H1 (cell line): Measurements from ENCODE around the gene NLRC5. TPM values are rescaled to one million over a fixed set of nuclear protein-coding genes. Genes with fewer than 3 reads are reported as not detected.

Source experiments
- CTCF ChIA-PET: fragments of 300-600 bp; sonication (Branson Sonifier 250); formaldehyde crosslinking; loops from one replicate; lab custom pipeline; 2021; ENCODE audit not compliant: partially characterized antibody; lab: Charles Lee
- POLR2A ChIA-PET: fragments of 300-600 bp; sonication (Branson Sonifier 250); formaldehyde crosslinking; loops from one replicate; lab custom pipeline; 2021; ENCODE audit warnings: inconsistent platforms; ENCODE audit not compliant: partially characterized antibody; lab: Charles Lee
- DNase-seq, 2 experiments: peaks; one replicate each; pipeline versions ENCODE4 v3.0.0 to v3.0.0-alpha.2; 2010 to 2022; ENCODE audit warnings: low spot score in 2 of 2, low read depth in 1 of 2, mixed read lengths in 1 of 2
- FAIRE-seq: peaks from 2 replicates; lab custom pipeline; 2011; peaks lifted over from hg19 to GRCh38; lab: Jason Lieb, UNC
- H2AFZ ChIP-seq: 2 replicates; pipeline ENCODE4 v1.8.1; 2012; ENCODE audit warnings: low read length, inconsistent platforms
- H2AK5ac ChIP-seq: 2 replicates; pipeline ENCODE4 v1.6.1; 2013; ENCODE audit warnings: low read depth, low read length
- H2BK120ac ChIP-seq: replicated peaks from 2 replicates; pipeline ENCODE3; 2013; ENCODE audit warnings: low read depth, low read length, inconsistent platforms
- H2BK12ac ChIP-seq: 2 replicates; pipeline ENCODE4 v1.6.1; 2013; ENCODE audit warnings: low read depth, low read length
- H2BK15ac ChIP-seq: 2 replicates; pipeline ENCODE4 v1.6.1; 2013; ENCODE audit warnings: low read length
- H2BK20ac ChIP-seq: 2 replicates; pipeline ENCODE4 v1.6.1; 2013; ENCODE audit warnings: low read length
- H2BK5ac ChIP-seq: 2 replicates; pipeline ENCODE4 v1.6.1; 2013; ENCODE audit warnings: low read depth, low read length
- H3K14ac ChIP-seq: 2 replicates; pipeline ENCODE4 v1.6.1; 2013; ENCODE audit warnings: inconsistent platforms; ENCODE audit not compliant: insufficient read length
- H3K18ac ChIP-seq: 2 replicates; pipeline ENCODE4 v1.6.1; 2013; ENCODE audit warnings: low read length; ENCODE audit errors: extremely low read depth
- H3K23ac ChIP-seq: 2 replicates; pipeline ENCODE4 v1.6.1; 2013; ENCODE audit warnings: inconsistent platforms; ENCODE audit not compliant: insufficient read length
- H3K23me2 ChIP-seq: 2 replicates; pipeline ENCODE4 v1.6.1; 2013; ENCODE audit warnings: low read depth, low read length
- H3K27ac ChIP-seq: 2 replicates; pipeline ENCODE4 v1.6.1; 2011; ENCODE audit warnings: low read depth, low read length, inconsistent platforms
- H3K27me3 ChIP-seq, 4 experiments: replicated peaks in 1 of 4; 1 replicate in 1 of 4; 2 replicates in 3 of 4; pipeline versions ENCODE4 v1.6.1 to v1.8.1; 2011 to 2013; ENCODE audit warnings: low read length in 3 of 4, mild to moderate bottlenecking in 3 of 4, inconsistent platforms in 2 of 4, mixed read lengths in 2 of 4, moderate library complexity in 1 of 4; ENCODE audit not compliant: control insufficient read depth in 3 of 4, insufficient read depth in 3 of 4; ENCODE audit errors: extremely low read depth in 1 of 4
- H3K36me3 ChIP-seq, 4 experiments: 2 replicates each; pipeline versions ENCODE4 v1.6.1 to v1.8.1; 2011 to 2013; ENCODE audit warnings: mild to moderate bottlenecking in 4 of 4, low read length in 3 of 4, moderate library complexity in 2 of 4, control low read depth in 1 of 4, inconsistent platforms in 1 of 4; ENCODE audit not compliant: insufficient read depth in 4 of 4, control insufficient read depth in 2 of 4
- H3K4ac ChIP-seq: replicated peaks from 2 replicates; pipeline ENCODE3; 2013; ENCODE audit warnings: low read length, low read depth, mixed read lengths, inconsistent platforms; ENCODE audit not compliant: insufficient read length
- H3K4me1 ChIP-seq, 4 experiments: replicated peaks in 1 of 4; 1 replicate in 1 of 4; 2 replicates in 3 of 4; pipeline versions ENCODE4 v1.6.1 to v1.8.1; 2011 to 2013; ENCODE audit warnings: low read length in 3 of 4, inconsistent platforms in 2 of 4, mixed read lengths in 1 of 4; ENCODE audit not compliant: insufficient read depth in 4 of 4, control insufficient read depth in 3 of 4
- H3K4me2 ChIP-seq, 2 experiments: 2 replicates each; pipeline versions ENCODE4 v1.6.1 to v1.8.1; 2011 to 2013; ENCODE audit warnings: low read depth in 2 of 2, low read length in 2 of 2, control low read depth in 1 of 2, inconsistent platforms in 1 of 2, mild to moderate bottlenecking in 1 of 2; ENCODE audit not compliant: insufficient read depth in 1 of 2
- H3K4me3 ChIP-seq, 4 experiments: fragments of 200-600, 300-600 bp in 1 of 4; sonication (generic), shearing (Covaris generic), sonication (Bioruptor Twin) in 1 of 4; 2 replicates each; pipeline versions ENCODE4 v1.5.1 to v1.8.1; 2011 to 2016; ENCODE audit warnings: low read length in 4 of 4, low read depth in 3 of 4, control low read depth in 2 of 4, inconsistent platforms in 2 of 4, mild to moderate bottlenecking in 2 of 4, mixed read lengths in 1 of 4, moderate library complexity in 1 of 4; ENCODE audit not compliant: insufficient read depth in 2 of 4; ENCODE audit errors: extremely low read depth in 1 of 4
- H3K56ac ChIP-seq: replicated peaks from 2 replicates; pipeline ENCODE3; 2013; ENCODE audit warnings: low read depth, mild to moderate bottlenecking, mixed read lengths, low read length, inconsistent platforms; ENCODE audit not compliant: insufficient read length
- H3K79me1 ChIP-seq: 2 replicates; pipeline ENCODE4 v1.6.1; 2013; ENCODE audit warnings: low read depth, low read length, control low read depth
- H3K79me2 ChIP-seq, 2 experiments: 2 replicates each; pipeline versions ENCODE4 v1.6.1 to v1.8.1; 2012 to 2013; ENCODE audit warnings: low read length in 2 of 2, mild to moderate bottlenecking in 2 of 2, inconsistent platforms in 1 of 2; ENCODE audit not compliant: insufficient read depth in 2 of 2, control insufficient read depth in 1 of 2
- H3K9ac ChIP-seq, 4 experiments: replicated peaks in 1 of 4; 1 replicate in 1 of 4; 2 replicates in 3 of 4; pipeline versions ENCODE4 v1.6.1 to v1.8.1; 2011 to 2013; ENCODE audit warnings: low read depth in 3 of 4, low read length in 3 of 4, control low read depth in 2 of 4, mild to moderate bottlenecking in 2 of 4, moderate library complexity in 2 of 4, inconsistent platforms in 1 of 4; ENCODE audit errors: extremely low read depth in 1 of 4
- H3K9me3 ChIP-seq, 2 experiments: 2 replicates each; pipeline versions ENCODE4 v1.6.1 to v1.8.1; 2012 to 2013; ENCODE audit warnings: mild to moderate bottlenecking in 2 of 2, moderate library complexity in 2 of 2, control low read depth in 1 of 2, inconsistent platforms in 1 of 2, low read depth in 1 of 2, low read length in 1 of 2, mixed read lengths in 1 of 2; ENCODE audit not compliant: insufficient read depth in 2 of 2
- H4K20me1 ChIP-seq, 2 experiments: replicated peaks in 1 of 2; 2 replicates each; pipeline versions ENCODE3 to v1.8.1; 2011 to 2013; ENCODE audit warnings: inconsistent platforms in 2 of 2, low read length in 2 of 2, mild to moderate bottlenecking in 1 of 2; ENCODE audit not compliant: insufficient read depth in 2 of 2, control insufficient read depth in 1 of 2
- H4K5ac ChIP-seq: 2 replicates; pipeline ENCODE4 v1.6.1; 2013; ENCODE audit warnings: low read length, low read depth, mixed read lengths, inconsistent platforms; ENCODE audit not compliant: insufficient read length
- H4K8ac ChIP-seq: 2 replicates; pipeline ENCODE4 v1.8.0; 2013; ENCODE audit warnings: mild to moderate bottlenecking, moderate library complexity, low read length, inconsistent platforms; ENCODE audit not compliant: insufficient read depth; ENCODE audit errors: extremely low read depth
- H4K91ac ChIP-seq: replicated peaks from 2 replicates; pipeline ENCODE3; 2013; ENCODE audit warnings: low read length, mixed read lengths, inconsistent platforms; ENCODE audit not compliant: insufficient read length
- CBX5 ChIP-seq: fragments of 300-800, 300-1000 bp; sonication (generic); IDR thresholded peaks from 2 replicates; pipeline ENCODE4 v1.7.1; 2016; ENCODE audit warnings: antibody characterized with exemption, low read length, low read depth
- RAD21 ChIP-seq, 2 experiments: IDR thresholded peaks in 1 of 2; conservative IDR thresholded peaks in 1 of 2; 2 replicates each; pipeline ENCODE4 v1.6.1; 2011; ENCODE audit warnings: low read depth in 2 of 2, low read length in 2 of 2, improper control_type of control experiment in 1 of 2, inconsistent platforms in 1 of 2, mild to moderate bottlenecking in 1 of 2, moderate library complexity in 1 of 2
- SP2 ChIP-seq: IDR thresholded peaks from 2 replicates; pipeline ENCODE4 v1.6.1; 2012; ENCODE audit warnings: mild to moderate bottlenecking, low read length, inconsistent platforms
- WGBS, 2 experiments: shearing (Covaris generic) in 1 of 2; methylation state at CpG; one replicate each; pipeline versions ENCODE4 v1.1.6 to v1.1.7; 2013 to 2015; ENCODE audit warnings: low lambda C conversion rate in 2 of 2, mixed read lengths in 2 of 2, inconsistent platforms in 1 of 2, low coverage in 1 of 2, missing lambda C conversion rate in 1 of 2; ENCODE audit not compliant: insufficient replicate concordance in 2 of 2, insufficient coverage in 1 of 2, insufficient read length in 1 of 2; ENCODE audit errors: extremely low coverage in 1 of 2, missing lambda C conversion rate in 1 of 2; 5-methylcytosine and 5-hydroxymethylcytosine counted together
- polyA plus RNA-seq, 7 experiments: library from polyadenylated mRNA; depleted of rRNA in 3 of 7; stranded (reverse) in 5 of 7; unstranded in 2 of 7; fragments of >200 nt in 5 of 7; fragments of 200-250 nt in 2 of 7; gene quantifications; 1 replicate in 5 of 7; 2 replicates in 1 of 7; 4 replicates in 1 of 7; pipeline versions ENCODE4 v1.2.1 to v1.2.3, GENCODE V29; 2011 to 2013; ENCODE audit warnings: missing spikeins in 2 of 7, mixed read lengths in 2 of 7
- total RNA-seq: library from RNA; stranded (reverse); fragmentation: NEBNext Ultra II Directional; extraction: Animal tissue kit (Norgen Biotek cat#: 25700); gene quantifications from 2 replicates; pipeline ENCODE4 v1.2.1, GENCODE V29; 2021
- TF ChIP-seq, protein P1 (sequence below): IDR thresholded peaks from 2 replicates; pipeline ENCODE4 v1.6.1; 2012; ENCODE audit warnings: low read length, inconsistent platforms

The NLRC5 gene
- total and polyA plus RNA-seq, 2 of the 8 experiments (the other 6 are each of a cell fraction or from before 2014, with no cell fraction given) = 2.2 to 3.2 TPM

DNA sequence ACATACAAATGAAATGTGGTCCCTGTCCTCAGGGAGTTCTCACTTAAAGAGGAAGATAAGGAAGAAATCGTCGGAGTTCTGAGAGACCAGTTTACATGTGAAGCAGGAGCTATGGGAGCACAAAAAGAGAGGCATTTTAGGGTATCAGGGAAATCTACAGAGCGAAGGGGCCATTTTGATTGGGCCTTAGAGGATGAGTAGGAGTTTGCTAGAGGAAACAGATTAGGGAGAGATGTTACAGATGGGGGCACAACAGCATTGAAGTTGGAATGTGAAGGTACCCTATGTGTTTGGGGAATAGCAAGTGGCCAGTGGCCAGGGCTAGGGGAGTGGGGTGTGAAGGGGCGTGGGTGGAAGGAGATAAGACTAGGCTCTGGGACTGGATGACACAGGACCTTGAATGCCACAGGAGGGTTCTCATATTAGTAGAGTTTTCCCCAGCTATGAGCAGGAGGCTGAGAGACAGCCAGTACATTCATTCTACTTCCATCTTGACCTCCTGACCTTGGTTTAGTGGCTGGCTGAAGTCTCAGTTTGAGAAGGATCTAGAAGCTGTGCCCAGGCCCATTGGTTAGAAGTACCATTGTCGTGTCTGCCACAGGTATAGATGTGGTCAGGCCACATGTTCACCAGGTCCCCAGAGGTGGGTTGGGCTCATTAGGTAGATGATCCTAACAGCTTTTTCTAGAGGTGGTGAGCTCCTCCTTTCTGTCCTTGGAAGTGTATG, 137.8 kb downstream of the NLRC5 start:
- no peak overlapping the region for H2BK12ac ChIP-seq
- H2BK5ac ChIP-seq = peak overlapping the region; percentile 44; the same call in 1 of the 2 replicates
- H3K27ac ChIP-seq = no peak overlapping the region
- H4K5ac ChIP-seq = no peak overlapping the region
- H3K23me2 ChIP-seq = no peaks in the 10 kb centered on the region
- DNase-seq = no peak
- H3K23ac ChIP-seq = no peak overlapping the region
- no peak overlapping the region for H2BK20ac ChIP-seq
- no peaks in the 10 kb centered on the region for H4K20me1 ChIP-seq
- no peak overlapping the region for H3K18ac ChIP-seq
- ChIA-PET POLR2A (interaction anchor here (0.9 to 1.2 kb wide), 2 partner anchors 8 to 14 kb away, joined by 3 to 4 read pairs; no protein-coding TSS in a partner anchor), CTCF (interaction anchor here (1.0 to 1.8 kb wide), 6 partner anchors 22 to 42 kb away, joined by 3 to 4 read pairs (median 4); no protein-coding TSS in a partner anchor)
- no peak overlapping the region for H2BK15ac ChIP-seq
- no peak overlapping the region for H2AK5ac ChIP-seq
- TF ChIP-seq RAD21 (IDR thresholded peaks at IDR 0.05 in 1 of 2, conservative IDR thresholded peaks at IDR 0.05 in 1 of 2; ENCODE audit: low read depth in 2 of 2, low read length in 2 of 2) (no peak), SP2 (no peak), CBX5 (no peak)
- TF ChIP-seq, protein P1, sequence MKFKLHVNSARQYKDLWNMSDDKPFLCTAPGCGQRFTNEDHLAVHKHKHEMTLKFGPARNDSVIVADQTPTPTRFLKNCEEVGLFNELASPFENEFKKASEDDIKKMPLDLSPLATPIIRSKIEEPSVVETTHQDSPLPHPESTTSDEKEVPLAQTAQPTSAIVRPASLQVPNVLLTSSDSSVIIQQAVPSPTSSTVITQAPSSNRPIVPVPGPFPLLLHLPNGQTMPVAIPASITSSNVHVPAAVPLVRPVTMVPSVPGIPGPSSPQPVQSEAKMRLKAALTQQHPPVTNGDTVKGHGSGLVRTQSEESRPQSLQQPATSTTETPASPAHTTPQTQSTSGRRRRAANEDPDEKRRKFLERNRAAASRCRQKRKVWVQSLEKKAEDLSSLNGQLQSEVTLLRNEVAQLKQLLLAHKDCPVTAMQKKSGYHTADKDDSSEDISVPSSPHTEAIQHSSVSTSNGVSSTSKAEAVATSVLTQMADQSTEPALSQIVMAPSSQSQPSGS = no peak
- H4K91ac ChIP-seq = no peak overlapping the region
- H3K79me2 ChIP-seq = no peaks in the 10 kb centered on the region
- no peak overlapping the region for H3K4ac ChIP-seq
- no peak overlapping the region for H3K4me3 ChIP-seq
- H4K8ac ChIP-seq = no peak overlapping the region
- no peak overlapping the region for H3K14ac ChIP-seq
- 85% methylated on average over 5 of the region's 5 CpGs; no CpG with 5 or more reads in 1 of the 2 experiments for WGBS, 2 experiments
- no peak for FAIRE-seq
- H3K4me1 ChIP-seq = no peaks in the 10 kb centered on the region; a peak in 1 of 7 replicates
- no peak overlapping the region for H3K4me2 ChIP-seq
- H3K9ac ChIP-seq = no peak overlapping the region
- no peak overlapping the region for H2BK120ac ChIP-seq
- no peak overlapping the region for H3K56ac ChIP-seq
- H3K9me3 ChIP-seq = no peaks in the 10 kb centered on the region
- no peak overlapping the region for H2AFZ ChIP-seq
- no peaks in the 10 kb centered on the region for H3K79me1 ChIP-seq
- no peaks in the 10 kb centered on the region for H3K36me3 ChIP-seq
- no peaks in the 10 kb centered on the region for H3K27me3 ChIP-seq
